WTC11 (cell line): ENCODE data around the gene CMTM7. TPM values are rescaled to one million over a fixed set of nuclear protein-coding genes. Genes with fewer than 3 reads are reported as not detected.
A peak's percentile ranks its signal among the peaks of the same experiment; 100 is the strongest.

Source experiments
- ATAC-seq: fragments of 200-7000 bp; cut with Tn5 transposase; 2 replicates; pipeline ENCODE4 v1.10.0; 2021; ENCODE audit warnings: mild to moderate bottlenecking, moderate library complexity
- Bru-seq: library from RNA; stranded (reverse); fragments of 400-500 nt; gene quantifications from one replicate; lab custom pipeline; 2021; lab: Mats Ljungman, UMichigan
- CTCF ChIA-PET: fragments of 300-600 bp; sonication (Branson Sonifier 250); formaldehyde crosslinking; loops from one replicate; lab custom pipeline; 2021; ENCODE audit warnings: antibody characterized with exemption; lab: Charles Lee
- POLR2A ChIA-PET: fragments of 350-600 bp; sonication (Branson Sonifier 250); formaldehyde crosslinking; loops from one replicate; lab custom pipeline; 2021; ENCODE audit warnings: antibody characterized with exemption; lab: Charles Lee
- DNase-seq: peaks from one replicate; pipeline ENCODE4 v3.0.0; 2021; ENCODE audit warnings: low spot score
- H3K27ac Mint-ChIP-seq: 2 replicates; pipeline ENCODE4 v1.8.0; 2021; ENCODE audit warnings: mixed read lengths
- H3K27me3 Mint-ChIP-seq: 2 replicates; pipeline ENCODE4 v1.8.0; 2021; ENCODE audit warnings: low read depth, mild to moderate bottlenecking, moderate library complexity, mixed read lengths
- H3K36me3 Mint-ChIP-seq: 2 replicates; pipeline ENCODE4 v1.8.0; 2021; ENCODE audit warnings: mixed read lengths
- H3K4me1 Mint-ChIP-seq: 2 replicates; pipeline ENCODE4 v1.8.0; 2022; ENCODE audit warnings: mixed read lengths
- H3K4me3 Mint-ChIP-seq: 2 replicates; pipeline ENCODE4 v1.8.0; 2021; ENCODE audit warnings: mild to moderate bottlenecking, moderate library complexity, mixed read lengths
- H3K9me3 Mint-ChIP-seq: 2 replicates; pipeline ENCODE4 v1.8.0; 2021; ENCODE audit warnings: mixed read lengths
- CREM ChIP-seq: sonication (generic); formaldehyde crosslinking; IDR thresholded peaks from 2 replicates; pipeline ENCODE4 v1.8.1; 2022; ENCODE audit warnings: mild to moderate bottlenecking, missing genetic modification reagents, moderate library complexity
- ELF4 ChIP-seq: sonication (generic); formaldehyde crosslinking; IDR thresholded peaks from 2 replicates; pipeline ENCODE4 v1.8.1; 2022; ENCODE audit warnings: low read depth, mild to moderate bottlenecking, moderate library complexity, missing genetic modification reagents
- ESRRA ChIP-seq: sonication (generic); formaldehyde crosslinking; IDR thresholded peaks from 2 replicates; pipeline ENCODE4 v1.8.1; 2022; ENCODE audit warnings: mild to moderate bottlenecking, missing genetic modification reagents, borderline replicate concordance
- ETV6 ChIP-seq: sonication (generic); formaldehyde crosslinking; IDR thresholded peaks from 2 replicates; pipeline ENCODE4 v1.8.1; 2022; ENCODE audit warnings: mild to moderate bottlenecking, missing genetic modification reagents
- FOXK1 ChIP-seq: sonication (generic); formaldehyde crosslinking; IDR thresholded peaks from 2 replicates; pipeline ENCODE4 v1.8.0; 2022; ENCODE audit warnings: mild to moderate bottlenecking, moderate library complexity, missing genetic modification reagents
- FOXP1 ChIP-seq: sonication (generic); formaldehyde crosslinking; IDR thresholded peaks from 2 replicates; pipeline ENCODE4 v1.8.0; 2022; ENCODE audit warnings: missing genetic modification reagents, mild to moderate bottlenecking, moderate library complexity, borderline replicate concordance
- FOXP4 ChIP-seq: sonication (generic); formaldehyde crosslinking; IDR thresholded peaks from 2 replicates; pipeline ENCODE4 v1.8.0; 2022; ENCODE audit warnings: mild to moderate bottlenecking, missing genetic modification reagents
- HMGXB4 ChIP-seq: sonication (generic); formaldehyde crosslinking; IDR thresholded peaks from 2 replicates; pipeline ENCODE4 v1.8.1; 2023; ENCODE audit warnings: mild to moderate bottlenecking, moderate library complexity, missing genetic modification reagents
- JUN ChIP-seq: sonication (generic); formaldehyde crosslinking; IDR thresholded peaks from 2 replicates; pipeline ENCODE4 v1.8.0; 2023; ENCODE audit warnings: mild to moderate bottlenecking, missing genetic modification reagents
- KAT7 ChIP-seq: sonication (generic); formaldehyde crosslinking; IDR thresholded peaks from 2 replicates; pipeline ENCODE4 v1.8.1; 2023; ENCODE audit warnings: missing genetic modification reagents, mild to moderate bottlenecking, borderline replicate concordance
- MYBL2 ChIP-seq: sonication (generic); formaldehyde crosslinking; IDR thresholded peaks from 2 replicates; pipeline ENCODE4 v1.8.1; 2023; ENCODE audit warnings: mild to moderate bottlenecking, moderate library complexity, missing genetic modification reagents
- RELA ChIP-seq: sonication (generic); formaldehyde crosslinking; IDR thresholded peaks from 2 replicates; pipeline ENCODE4 v1.8.1; 2022; ENCODE audit warnings: missing genetic modification reagents, mild to moderate bottlenecking, borderline replicate concordance
- SMAD3 ChIP-seq: sonication (generic); formaldehyde crosslinking; IDR thresholded peaks from 2 replicates; pipeline ENCODE4 v1.8.0; 2022; ENCODE audit warnings: missing genetic modification reagents, mild to moderate bottlenecking, borderline replicate concordance
- SP1 ChIP-seq: sonication (generic); formaldehyde crosslinking; conservative IDR thresholded peaks from 2 replicates; pipeline ENCODE4 v1.8.1; 2022; ENCODE audit warnings: missing genetic modification reagents
- TP53 ChIP-seq: sonication (generic); formaldehyde crosslinking; IDR thresholded peaks from 2 replicates; pipeline ENCODE4 v1.8.1; 2023; ENCODE audit warnings: mild to moderate bottlenecking, missing genetic modification reagents
- ZNF121 ChIP-seq: sonication (generic); formaldehyde crosslinking; IDR thresholded peaks from 2 replicates; pipeline ENCODE4 v1.8.0; 2023; ENCODE audit warnings: missing genetic modification reagents
- ZNF219 ChIP-seq: sonication (generic); formaldehyde crosslinking; IDR thresholded peaks from 2 replicates; pipeline ENCODE4 v1.8.0; 2023; ENCODE audit warnings: missing genetic modification reagents, mild to moderate bottlenecking, borderline replicate concordance
- ZNF423 ChIP-seq: fragments of 250-450 bp; sonication (Bioruptor Pico); IDR thresholded peaks from 2 replicates; pipeline ENCODE4 v2.1.2; 2022; ENCODE audit warnings: mild to moderate bottlenecking, moderate library complexity
- ZNF671 ChIP-seq: fragments of 250-450 bp; sonication (Bioruptor Pico); IDR thresholded peaks from 2 replicates; pipeline ENCODE4 v1.8.0; 2021; ENCODE audit warnings: mild to moderate bottlenecking
- long read RNA-seq, 3 experiments: library from RNA in 1 of 3; library from capped mRNA in 1 of 3; library from polyadenylated mRNA in 1 of 3; unstranded in 2 of 3; stranded (forward) in 1 of 3; transcript quantifications; one replicate each; pipeline ENCODE4 v2.0.0, GENCODE V29; 2021
- total RNA-seq: library from RNA; stranded (reverse); gene quantifications from 3 replicates; pipeline ENCODE4 v1.2.3, GENCODE V29; 2021
- TF ChIP-seq, protein P1 (sequence below): sonication (generic); formaldehyde crosslinking; IDR thresholded peaks from 2 replicates; pipeline ENCODE4 v1.8.0; 2023; ENCODE audit warnings: missing genetic modification reagents, mild to moderate bottlenecking, borderline replicate concordance
- TF ChIP-seq, protein P2 (sequence below): sonication (generic); formaldehyde crosslinking; IDR thresholded peaks from 2 replicates; pipeline ENCODE4 v1.8.0; 2022; ENCODE audit warnings: mild to moderate bottlenecking, missing genetic modification reagents
- TF ChIP-seq, protein P3 (sequence below): sonication (generic); formaldehyde crosslinking; IDR thresholded peaks from 2 replicates; pipeline ENCODE4 v1.8.0; 2022; ENCODE audit warnings: mild to moderate bottlenecking, missing genetic modification reagents

The CMTM7 gene, protein sequence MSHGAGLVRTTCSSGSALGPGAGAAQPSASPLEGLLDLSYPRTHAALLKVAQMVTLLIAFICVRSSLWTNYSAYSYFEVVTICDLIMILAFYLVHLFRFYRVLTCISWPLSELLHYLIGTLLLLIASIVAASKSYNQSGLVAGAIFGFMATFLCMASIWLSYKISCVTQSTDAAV
- total RNA-seq = 19.9 to 24.0 TPM (median 23.4 TPM) in 3 replicates
- percentile 64 among the genes with signal in this experiment for Bru-seq, nascent RNA
- long read RNA-seq, experiment 1, transcript CMTM7-202 (4 exons, 1,214 nt) = minor isoform, 18 of 72 reads
- long read RNA-seq, experiment 1, transcript CMTM7-201 (5 exons, 2,038 nt) = major isoform, 35 of 72 reads
- long read RNA-seq, experiment 1, transcript CMTM7-205 (3 exons, 780 nt) = minor isoform, 6 of 72 reads
- long read RNA-seq, experiment 1, partial matches to known transcripts = 1 of 72 reads
- long read RNA-seq, experiment 1, other reads (novel, unspliced or antisense) = 9 of 72 reads
- long read RNA-seq, experiment 2, transcript CMTM7-201 (5 exons, 2,038 nt) = major isoform, 22 of 40 reads
- long read RNA-seq, experiment 2, transcript CMTM7-202 (4 exons, 1,214 nt) = minor isoform, 6 of 40 reads
- long read RNA-seq, experiment 2, partial matches to known transcripts = 4 of 40 reads
- long read RNA-seq, experiment 2, other reads (novel, unspliced or antisense) = 5 of 40 reads
- long read RNA-seq, experiment 3, transcript CMTM7-201 (5 exons, 2,038 nt) = major isoform, 5 of 10 reads
- long read RNA-seq, experiment 3, partial matches to known transcripts = 0 of 10 reads
- long read RNA-seq, experiment 3, other reads (novel, unspliced or antisense) = 2 of 10 reads

DNA sequence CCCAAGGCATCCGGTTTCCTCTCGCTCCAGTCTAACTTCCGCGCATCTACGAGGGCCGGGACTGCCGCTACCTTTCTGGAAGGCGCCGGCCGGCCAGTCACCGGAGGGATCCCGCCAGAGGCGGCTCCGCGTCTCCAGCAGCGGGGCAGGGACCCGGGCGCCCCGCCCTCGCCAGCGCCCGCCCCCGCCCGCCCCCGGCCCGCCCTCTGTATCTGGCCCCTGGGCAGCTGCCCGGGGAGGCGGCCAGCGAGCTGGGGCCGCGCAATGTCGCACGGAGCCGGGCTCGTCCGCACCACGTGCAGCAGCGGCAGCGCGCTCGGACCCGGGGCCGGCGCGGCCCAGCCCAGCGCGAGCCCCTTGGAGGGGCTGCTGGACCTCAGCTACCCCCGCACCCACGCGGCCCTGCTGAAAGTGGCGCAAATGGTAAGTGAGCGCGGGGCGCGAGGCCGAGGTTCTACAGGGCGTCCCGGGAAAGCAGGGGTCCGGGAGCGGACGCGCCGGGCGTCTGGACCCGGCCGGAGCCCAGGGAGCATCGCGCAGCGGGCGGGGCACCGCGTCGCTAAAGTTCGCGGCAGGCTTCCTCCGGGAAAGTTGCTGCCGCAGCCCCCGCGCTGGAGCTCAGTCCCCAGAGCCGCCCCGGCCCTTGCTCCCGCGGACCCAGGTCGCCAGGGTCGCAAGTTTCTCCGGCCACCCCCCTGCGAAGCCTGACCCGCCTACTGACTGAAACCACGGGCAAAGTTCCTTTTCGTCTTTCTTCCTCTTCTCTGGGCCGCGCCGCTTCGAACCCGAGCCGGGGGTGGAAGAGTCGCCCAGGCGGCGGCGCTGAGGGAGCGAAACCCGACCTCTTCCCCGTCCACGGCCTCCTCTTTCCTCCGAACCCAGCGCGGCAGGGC, at the start of gene CMTM7:
CMTM7 (plus strand) TSS at position 211 of the 893 bp plus-strand sequence; CDS start at position 265, 54 bp downstream.
- Mint-ChIP-seq H3K36me3 (no peaks in the 10 kb centered on the region), H3K27me3 (peaks cover 20% of the 10 kb centered on the region), H3K9me3 (no peaks in the 10 kb centered on the region), H3K27ac (peak within 1 kb of the TSS; percentile 77), H3K4me1 (peaks cover 19% of the 10 kb centered on the region), H3K4me3 (peak within 1 kb of the TSS; percentile 93)
- DNase-seq (peak; percentile 72), ATAC-seq (peak; percentile 81)
- ChIA-PET POLR2A (interaction anchor here (1.0 kb wide), 1 partner anchor 9 kb away, joined by 4 read pairs; no protein-coding TSS in a partner anchor), CTCF (interaction anchor here (1.0 to 1.8 kb wide), 6 partner anchors 17 to 153 kb away, joined by 3 to 9 read pairs (median 5); partner anchors contain the start of gene CMTM8)
- TF ChIP-seq ETV6 (CRISPR knock-in tag) (0 out of 2 replicates have a peak, but pooled peaks have one; percentile 16), JUN (CRISPR knock-in tag) (0 out of 2 replicates have a peak, but pooled peaks have one; percentile 35), ELF4 (CRISPR knock-in tag) (0 out of 2 replicates have a peak, but pooled peaks have one; percentile 61), HMGXB4 (CRISPR knock-in tag) (peak; percentile 81), ZNF423 (CRISPR knock-in tag) (peak; percentile 63), ZNF671 (CRISPR knock-in tag) (no peak), ZNF219 (0 out of 2 replicates have a peak, but pooled peaks have one; percentile 18), FOXK1 (CRISPR knock-in tag) (peak; percentile 29), SP1 (no peak; the same call in 1 of the 2 replicates), FOXP4 (CRISPR knock-in tag) (peak; percentile 72; the same call in 1 of the 2 replicates), MYBL2 (CRISPR knock-in tag) (0 out of 2 replicates have a peak, but pooled peaks have one; percentile 33), KAT7 (0 out of 2 replicates have a peak, but pooled peaks have one; percentile 47), FOXP1 (CRISPR knock-in tag) (peak; percentile 58; the same call in 1 of the 2 replicates), TP53 (CRISPR knock-in tag) (peak; percentile 9; the same call in 1 of the 2 replicates), SMAD3 (CRISPR knock-in tag) (no peak; the same call in 1 of the 2 replicates), ESRRA (0 out of 2 replicates have a peak, but pooled peaks have one; percentile 31), RELA (CRISPR knock-in tag) (0 out of 2 replicates have a peak, but pooled peaks have one; percentile 22), CREM (CRISPR knock-in tag) (no peak), ZNF121 (CRISPR knock-in tag) (peak; percentile 35; the same call in 1 of the 2 replicates)
- TF ChIP-seq, protein P1, sequence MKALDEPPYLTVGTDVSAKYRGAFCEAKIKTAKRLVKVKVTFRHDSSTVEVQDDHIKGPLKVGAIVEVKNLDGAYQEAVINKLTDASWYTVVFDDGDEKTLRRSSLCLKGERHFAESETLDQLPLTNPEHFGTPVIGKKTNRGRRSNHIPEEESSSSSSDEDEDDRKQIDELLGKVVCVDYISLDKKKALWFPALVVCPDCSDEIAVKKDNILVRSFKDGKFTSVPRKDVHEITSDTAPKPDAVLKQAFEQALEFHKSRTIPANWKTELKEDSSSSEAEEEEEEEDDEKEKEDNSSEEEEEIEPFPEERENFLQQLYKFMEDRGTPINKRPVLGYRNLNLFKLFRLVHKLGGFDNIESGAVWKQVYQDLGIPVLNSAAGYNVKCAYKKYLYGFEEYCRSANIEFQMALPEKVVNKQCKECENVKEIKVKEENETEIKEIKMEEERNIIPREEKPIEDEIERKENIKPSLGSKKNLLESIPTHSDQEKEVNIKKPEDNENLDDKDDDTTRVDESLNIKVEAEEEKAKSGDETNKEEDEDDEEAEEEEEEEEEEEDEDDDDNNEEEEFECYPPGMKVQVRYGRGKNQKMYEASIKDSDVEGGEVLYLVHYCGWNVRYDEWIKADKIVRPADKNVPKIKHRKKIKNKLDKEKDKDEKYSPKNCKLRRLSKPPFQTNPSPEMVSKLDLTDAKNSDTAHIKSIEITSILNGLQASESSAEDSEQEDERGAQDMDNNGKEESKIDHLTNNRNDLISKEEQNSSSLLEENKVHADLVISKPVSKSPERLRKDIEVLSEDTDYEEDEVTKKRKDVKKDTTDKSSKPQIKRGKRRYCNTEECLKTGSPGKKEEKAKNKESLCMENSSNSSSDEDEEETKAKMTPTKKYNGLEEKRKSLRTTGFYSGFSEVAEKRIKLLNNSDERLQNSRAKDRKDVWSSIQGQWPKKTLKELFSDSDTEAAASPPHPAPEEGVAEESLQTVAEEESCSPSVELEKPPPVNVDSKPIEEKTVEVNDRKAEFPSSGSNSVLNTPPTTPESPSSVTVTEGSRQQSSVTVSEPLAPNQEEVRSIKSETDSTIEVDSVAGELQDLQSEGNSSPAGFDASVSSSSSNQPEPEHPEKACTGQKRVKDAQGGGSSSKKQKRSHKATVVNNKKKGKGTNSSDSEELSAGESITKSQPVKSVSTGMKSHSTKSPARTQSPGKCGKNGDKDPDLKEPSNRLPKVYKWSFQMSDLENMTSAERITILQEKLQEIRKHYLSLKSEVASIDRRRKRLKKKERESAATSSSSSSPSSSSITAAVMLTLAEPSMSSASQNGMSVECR (CRISPR knock-in tag) = 0 out of 2 replicates have a peak, but pooled peaks have one; percentile 21
- TF ChIP-seq, protein P2, sequence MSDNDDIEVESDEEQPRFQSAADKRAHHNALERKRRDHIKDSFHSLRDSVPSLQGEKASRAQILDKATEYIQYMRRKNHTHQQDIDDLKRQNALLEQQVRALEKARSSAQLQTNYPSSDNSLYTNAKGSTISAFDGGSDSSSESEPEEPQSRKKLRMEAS (CRISPR knock-in tag) = peak; percentile 73
- TF ChIP-seq, protein P3, sequence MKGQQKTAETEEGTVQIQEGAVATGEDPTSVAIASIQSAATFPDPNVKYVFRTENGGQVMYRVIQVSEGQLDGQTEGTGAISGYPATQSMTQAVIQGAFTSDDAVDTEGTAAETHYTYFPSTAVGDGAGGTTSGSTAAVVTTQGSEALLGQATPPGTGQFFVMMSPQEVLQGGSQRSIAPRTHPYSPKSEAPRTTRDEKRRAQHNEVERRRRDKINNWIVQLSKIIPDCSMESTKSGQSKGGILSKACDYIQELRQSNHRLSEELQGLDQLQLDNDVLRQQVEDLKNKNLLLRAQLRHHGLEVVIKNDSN = no peak
